Measurements from ENCODE around the gene ZIM2.
A peak's percentile ranks its signal among the peaks of the same experiment; 100 is the strongest.

The ZIM2 gene

DNA sequence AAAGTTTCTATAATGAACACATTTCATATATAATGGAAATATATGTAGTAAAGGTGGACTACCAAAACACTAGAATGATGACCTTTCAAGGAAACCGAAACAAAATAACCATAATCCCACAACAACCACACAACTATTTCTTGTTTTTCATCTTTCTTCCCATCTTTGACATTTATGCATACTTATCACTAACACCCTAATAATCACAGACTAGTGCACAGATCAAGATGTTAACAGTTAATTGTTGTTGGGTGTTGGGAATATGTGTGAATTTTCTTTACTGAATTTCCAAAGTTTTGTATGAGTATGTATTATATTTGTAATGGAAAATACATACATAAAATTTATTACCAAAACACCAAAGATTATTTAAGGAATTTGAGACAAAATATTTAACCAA is 30.3 kb downstream of the ZIM2 start:
- TF ChIP-seq CTCF (IDR thresholded peaks at IDR 0.05) (no peak), ZFX (IDR thresholded peaks at IDR 0.05; ENCODE audit: borderline replicate concordance) (no peak)
- no peak overlapping the region for H3K27ac ChIP-seq

DNA sequence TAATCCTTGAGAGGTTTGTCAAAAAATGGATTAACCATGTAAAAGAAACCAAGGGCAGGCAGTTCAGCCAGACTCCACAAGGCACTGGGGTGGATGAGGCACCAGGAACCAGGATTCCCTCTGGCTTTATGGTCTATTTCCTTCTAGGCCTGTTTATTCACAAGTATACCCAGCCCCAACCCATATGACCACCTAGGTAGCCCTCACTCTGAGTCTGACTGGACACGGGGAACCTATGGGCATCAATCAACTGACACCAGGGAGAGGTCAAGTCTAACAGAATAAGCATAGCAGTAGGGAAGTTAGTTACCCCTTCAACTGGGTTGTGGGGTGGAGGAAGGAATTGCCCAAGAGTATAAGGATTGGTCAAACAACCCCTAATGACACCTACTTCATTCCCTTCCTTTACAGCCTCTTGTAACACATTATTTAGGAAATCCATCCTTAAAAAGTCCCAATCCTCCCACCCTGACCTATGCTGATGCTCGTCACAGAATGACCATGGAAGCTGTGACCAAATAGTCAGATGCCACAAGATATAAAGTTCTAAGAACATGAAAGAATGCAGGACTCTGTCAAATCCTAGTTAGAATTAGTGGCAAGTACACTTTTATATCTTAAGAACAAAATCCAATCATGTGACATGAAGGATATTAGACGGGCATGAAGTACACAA is 31.7 kb downstream of the ZIM2 start:
- H3K27ac ChIP-seq, result no peak overlapping the region
- no peak for TF ChIP-seq ZFX (IDR thresholded peaks at IDR 0.05; ENCODE audit: borderline replicate concordance)

DNA sequence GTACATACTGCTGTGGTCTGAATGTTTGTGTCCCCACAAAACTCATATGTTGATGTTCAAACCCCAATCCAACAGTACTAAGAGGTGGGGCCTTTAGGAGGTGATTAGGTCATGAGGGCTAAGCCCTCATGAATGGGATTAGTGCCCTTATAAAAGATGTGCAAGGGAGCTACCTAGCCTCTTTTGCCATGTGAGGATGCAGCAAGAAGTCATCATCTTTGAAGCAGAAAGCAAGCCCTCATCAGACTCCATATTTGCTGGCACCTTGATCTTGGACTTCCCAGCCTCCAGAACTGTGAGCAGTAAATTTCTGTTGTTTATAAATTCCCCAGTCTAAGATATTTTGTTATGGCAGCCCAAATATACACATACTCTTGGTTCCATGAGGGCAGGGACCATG is 33.9 kb downstream of the ZIM2 start:
- TF ChIP-seq CTCF (IDR thresholded peaks at IDR 0.05), result no peak
- no peak for TF ChIP-seq ZFX (IDR thresholded peaks at IDR 0.05; ENCODE audit: borderline replicate concordance)
- H3K27ac ChIP-seq, result no peak overlapping the region

- no peak for TF ChIP-seq CTCF (IDR thresholded peaks at IDR 0.05)
- TF ChIP-seq ZFX (IDR thresholded peaks at IDR 0.05; ENCODE audit: borderline replicate concordance), result no peak
- H3K27ac ChIP-seq, result no peak overlapping the region
Observed at GRCh38 chr19:56778351-56778750, 62.2 kb downstream of the ZIM2 start.

- H3K27ac ChIP-seq, result no peak overlapping the region
- TF ChIP-seq CTCF (IDR thresholded peaks at IDR 0.05), result no peak
Observed at GRCh38 chr19:56769650-56770049, 70.9 kb downstream of the ZIM2 start.

GRCh38 chr19:56765137-56765536 is 75.4 kb downstream of the ZIM2 start:
- TF ChIP-seq CTCF (IDR thresholded peaks at IDR 0.05), result no peak
- H3K27ac ChIP-seq, result no peak overlapping the region

DNA sequence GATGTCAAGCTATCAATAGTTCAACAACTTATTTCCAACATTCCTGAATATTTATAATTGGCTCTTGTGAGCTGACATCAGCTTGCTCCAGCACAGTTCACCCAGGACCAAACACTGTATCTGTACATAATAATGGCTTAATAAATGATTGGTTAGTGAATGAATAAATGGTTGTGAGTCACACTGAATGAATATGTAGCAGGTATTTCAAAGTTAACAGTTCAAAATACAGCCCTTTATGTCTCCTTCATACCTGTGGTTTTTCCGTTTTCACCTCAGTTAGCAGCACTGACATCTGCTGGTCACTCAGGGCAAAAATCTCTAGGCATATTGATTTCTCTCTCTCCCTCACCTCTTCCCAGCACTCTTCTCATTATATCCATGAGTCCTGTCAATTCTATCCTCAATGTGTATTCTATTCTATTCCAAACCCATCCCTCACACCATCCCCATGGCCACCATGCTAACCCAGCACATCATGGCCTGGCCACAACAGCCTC is 76.3 kb downstream of the ZIM2 start:
- TF ChIP-seq ZFX (IDR thresholded peaks at IDR 0.05; ENCODE audit: borderline replicate concordance) (no peak), CTCF (IDR thresholded peaks at IDR 0.05) (peak; percentile 17)
- H3K27ac ChIP-seq, result no peak overlapping the region

DNA sequence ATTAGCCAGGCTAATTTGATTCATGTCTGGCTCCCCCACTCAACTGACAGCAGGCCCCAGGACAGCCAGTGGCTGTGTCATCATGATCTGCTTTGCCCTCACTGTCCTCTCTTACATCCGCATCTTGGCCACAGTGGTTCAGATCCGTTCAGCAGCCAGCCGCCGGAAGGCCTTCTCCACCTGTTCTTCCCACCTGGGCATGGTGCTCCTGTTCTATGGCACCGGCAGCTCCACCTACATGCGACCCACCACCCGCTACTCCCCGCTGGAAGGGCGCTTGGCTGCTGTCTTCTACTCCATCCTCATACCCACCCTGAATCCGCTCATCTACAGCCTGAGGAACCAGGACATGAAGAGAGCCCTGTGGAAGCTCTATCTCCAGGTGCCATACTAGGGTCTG is 79.7 kb downstream of the ZIM2 start:
- no peak for TF ChIP-seq ZFX (IDR thresholded peaks at IDR 0.05; ENCODE audit: borderline replicate concordance)
- no peak for TF ChIP-seq CTCF (IDR thresholded peaks at IDR 0.05)
- H3K27ac ChIP-seq, result no peak overlapping the region

All from 22Rv1 (cell line).